ENCODE measurements around the gene PHLDA1.

DNA sequence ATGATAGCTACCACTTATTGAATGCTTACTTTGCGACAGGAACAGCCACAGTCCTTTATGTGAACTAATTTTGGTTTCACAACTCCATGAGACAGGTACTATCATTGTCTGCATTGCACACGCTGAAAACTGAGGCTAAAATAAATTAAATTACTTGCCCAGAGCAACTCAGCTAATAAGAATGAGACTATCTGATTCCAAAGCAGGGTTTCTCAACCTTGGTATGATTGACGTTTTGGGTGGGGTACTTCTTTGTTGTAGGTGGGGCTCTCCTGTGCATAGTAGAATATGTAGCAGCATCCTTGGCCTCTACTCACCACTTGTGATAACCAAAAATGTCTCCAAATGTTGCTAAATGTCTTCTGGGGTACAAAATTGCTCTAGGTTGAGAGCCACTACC, 9.1 kb downstream of the PHLDA1 start:
- TF ChIP-seq EZH2 (IDR thresholded peaks at IDR 0.05; ENCODE audit: low read length) (no peak), CTCF (optimal IDR thresholded peaks at IDR 0.05 in 1 of 3, IDR thresholded peaks at IDR 0.05 in 1 of 3, conservative IDR thresholded peaks at IDR 0.05 in 1 of 3; ENCODE audit: extremely low read depth in 1 of 3, insufficient read depth in 2 of 3, low read length in 3 of 3) (no peak)

Data from keratinocyte (primary cell).